ENCODE measurements around the gene EOLA1.
"Not testable (repeated sequence)": the region's sequence is repeated elsewhere in the genome, so short reads cannot be mapped to it uniquely, and the experiment has no call there.

Gene EOLA1

GRCh38 chrX:149571770-149572169 lies 31.0 kb downstream of the EOLA1 start:
- Histone ChIP-seq H3K27me3 (no peaks in the 10 kb centered on the region), H3K36me3 (no peaks in the 10 kb centered on the region), H3K4me3 (no peak overlapping the region), H3K9me3 (no peaks in the 10 kb centered on the region), H4K20me1 (no peaks in the 10 kb centered on the region), H3K9ac (no peak overlapping the region), H3K27ac (no peak overlapping the region), H3K4me2 (no peak overlapping the region), H3K4me1 (0 out of 2 replicates have a peak, but pooled peaks cover 4% of the 10 kb centered on the region)
- no peak for TF ChIP-seq Cebpa-rat (IDR thresholded peaks at IDR 0.05)

- H3K9me3 ChIP-seq = no peaks in the 10 kb centered on the region
- H3K27me3 ChIP-seq = no peaks in the 10 kb centered on the region
- H3K4me1 ChIP-seq = no peaks in the 10 kb centered on the region
- H3K4me3 ChIP-seq = no peak overlapping the region
- no peak for TF ChIP-seq Cebpa-rat (IDR thresholded peaks at IDR 0.05)
- H3K36me3 ChIP-seq = no peaks in the 10 kb centered on the region
- no peak overlapping the region for H3K9ac ChIP-seq
- H3K27ac ChIP-seq = no peak overlapping the region
- H4K20me1 ChIP-seq = no peaks in the 10 kb centered on the region
- H3K4me2 ChIP-seq = no peak overlapping the region
Measured at GRCh38 chrX:149572743-149573142, 31.9 kb downstream of the EOLA1 start.

- not testable (repeated sequence) for H3K4me1 ChIP-seq, H3K4me3 ChIP-seq, H3K27me3 ChIP-seq, H4K20me1 ChIP-seq, H3K9me3 ChIP-seq, H3K9ac ChIP-seq, H3K27ac ChIP-seq, H3K4me2 ChIP-seq, H3K36me3 ChIP-seq
Measured at GRCh38 chrX:149573456-149573855, 32.6 kb downstream of the EOLA1 start.

GRCh38 chrX:149585631-149586030 lies 44.8 kb downstream of the EOLA1 start:
- not testable (repeated sequence) for H4K20me1 ChIP-seq, H3K9ac ChIP-seq

GRCh38 chrX:149587359-149587758 lies 46.5 kb downstream of the EOLA1 start, which contains the start of gene MAGEA9B:
MAGEA9B (minus strand) TSS chrX:149587459; CDS start chrX:149583179, 4,280 bp downstream.
- H3K36me3 ChIP-seq, H3K4me2 ChIP-seq, H3K4me1 ChIP-seq, H3K9me3 ChIP-seq, H3K27me3 ChIP-seq, H3K4me3 ChIP-seq, H3K27ac ChIP-seq, H3K9ac ChIP-seq, H4K20me1 ChIP-seq: not testable (repeated sequence)

More at GRCh38 chrX:149585631-149586030, 44.8 kb downstream of the EOLA1 start:
- not testable (repeated sequence) for H3K9me3 ChIP-seq, H3K4me1 ChIP-seq, H3K27me3 ChIP-seq, H3K36me3 ChIP-seq, H3K27ac ChIP-seq, H3K4me3 ChIP-seq, H3K4me2 ChIP-seq

GRCh38 chrX:149590993-149591392 lies 50.2 kb downstream of the EOLA1 start:
- not testable (repeated sequence) for H3K4me3 ChIP-seq

GRCh38 chrX:149595214-149595613 lies 54.4 kb downstream of the EOLA1 start, which contains the start of gene HSFX2:
HSFX2 (minus strand) TSS chrX:149595314; CDS start chrX:149594700, 614 bp downstream.
- H3K4me1 ChIP-seq, H3K27ac ChIP-seq, H4K20me1 ChIP-seq, H3K9ac ChIP-seq, H3K4me2 ChIP-seq, H3K36me3 ChIP-seq, H3K9me3 ChIP-seq, H3K4me3 ChIP-seq, H3K27me3 ChIP-seq: not testable (repeated sequence)

More at GRCh38 chrX:149590993-149591392, 50.2 kb downstream of the EOLA1 start:
- not testable (repeated sequence) for H3K9me3 ChIP-seq, H3K36me3 ChIP-seq, H3K27me3 ChIP-seq, H4K20me1 ChIP-seq, H3K27ac ChIP-seq, H3K4me2 ChIP-seq, H3K4me1 ChIP-seq, H3K9ac ChIP-seq

GRCh38 chrX:149595943-149596342 lies 55.1 kb downstream of the EOLA1 start:
- not testable (repeated sequence) for H3K4me1 ChIP-seq, H3K9ac ChIP-seq, H3K27ac ChIP-seq, H3K4me2 ChIP-seq, H3K4me3 ChIP-seq, H3K9me3 ChIP-seq, H4K20me1 ChIP-seq, H3K36me3 ChIP-seq, H3K27me3 ChIP-seq

Measured in BLaER1 (cell line).